Uterus (tissue), 4 donors: ENCODE measurements around the gene SNX8. TPM values are rescaled to one million over a fixed set of nuclear protein-coding genes. Genes with fewer than 3 reads are reported as not detected.

Experiments
- DNase-seq, 2 donors: peaks; one replicate each; pipeline ENCODE4 v3.0.0-alpha.2; 2019 to 2020
- H3K27ac ChIP-seq, 2 donors: fragments of 200-600 bp; sonication (generic); 1 replicate in 1 of 2; 2 replicates in 1 of 2; pipeline ENCODE4 v1.5.1; 2016 to 2018
- H3K27me3 ChIP-seq, 2 donors: fragments of 200-600 bp; sonication (generic); one replicate each; pipeline ENCODE4 v1.5.1; 2018 to 2019; ENCODE audit warnings: control low read depth in 1 of 2
- H3K36me3 ChIP-seq, 2 donors: fragments of 200-600 bp; sonication (generic); one replicate each; pipeline ENCODE4 v1.5.1; 2019; ENCODE audit warnings: control low read depth in 1 of 2
- H3K4me1 ChIP-seq, 2 donors: fragments of 200-600 bp; sonication (generic); one replicate each; pipeline ENCODE4 v1.5.1; 2018 to 2019; ENCODE audit warnings: control low read depth in 1 of 2
- H3K4me3 ChIP-seq, 2 donors: fragments of 200-600 bp; sonication (generic); 1 replicate in 1 of 2; 2 replicates in 1 of 2; pipeline ENCODE4 v1.5.1; 2018 to 2019; ENCODE audit warnings: mild to moderate bottlenecking in 1 of 2
- H3K9me3 ChIP-seq, 2 donors: fragments of 200-600 bp; sonication (generic); one replicate each; pipeline ENCODE4 v1.5.1; 2019; ENCODE audit warnings: control low read depth in 1 of 2
- CTCF ChIP-seq, 4 experiments: fragments of 200-600 bp in 2 of 4; fragments of 450-650 bp in 2 of 4; sonication (generic) in 2 of 4; IDR thresholded peaks; one replicate each; pipeline ENCODE4 v1.5.1; 2016 to 2019; ENCODE audit warnings: antibody characterized with exemption in 4 of 4, mild to moderate bottlenecking in 2 of 4, moderate library complexity in 1 of 4
- POLR2A ChIP-seq, 2 donors: fragments of 450-650 bp; IDR thresholded peaks; one replicate each; pipeline ENCODE4 v1.6.1; 2016; ENCODE audit warnings: antibody characterized with exemption in 2 of 2, mild to moderate bottlenecking in 1 of 2, moderate library complexity in 1 of 2
- intact Hi-C: fragments of 100-400 bp; cut with DNase I; formaldehyde crosslinking; loops from one replicate; pipeline ENCODE4 v1.15.1; 2023; ENCODE audit warnings: low total_unique reads
- total RNA-seq, 4 donors: library from RNA; depleted of rRNA in 3 of 4; stranded (reverse); fragments of >200 nt in 3 of 4; gene quantifications; one replicate each; pipeline versions ENCODE4 v1.1.0 to v1.2.4, GENCODE V29; 2014 to 2023
- donor health status: DM: yes; HTN: yes; CAD: no.

Gene SNX8
- total RNA-seq, 4 donors from 2014 or later: 0.29 to 75.3 (median 30.5) TPM

- Histone ChIP-seq H3K27me3 (no peaks in the 10 kb centered on the region), H3K36me3 (no peaks in the 10 kb centered on the region), H3K4me3 (no peak overlapping the region), H3K9me3 (no peaks in the 10 kb centered on the region), H3K4me1 (no peaks in the 10 kb centered on the region), H3K27ac (no peak overlapping the region)
- intact Hi-C loops: no loop called here
- TF ChIP-seq CTCF (IDR thresholded peaks at IDR 0.05) (no peak), POLR2A (IDR thresholded peaks at IDR 0.05) (no peak)
- no peak for DNase-seq
Observed at GRCh38 chr7:2217716-2218443, 96.4 kb downstream of the SNX8 start.

GRCh38 chr7:2217206-2217605, 97.0 kb downstream of the SNX8 start:
- Histone ChIP-seq H3K4me3 (no peak overlapping the region), H3K4me1 (no peaks in the 10 kb centered on the region), H3K27ac (no peak overlapping the region), H3K9me3 (no peaks in the 10 kb centered on the region), H3K36me3 (no peaks in the 10 kb centered on the region), H3K27me3 (no peaks in the 10 kb centered on the region)
- no peak for DNase-seq
- intact Hi-C loops: no loop called here
- TF ChIP-seq POLR2A (IDR thresholded peaks at IDR 0.05) (no peak), CTCF (IDR thresholded peaks at IDR 0.05) (no peak)

GRCh38 chr7:2215851-2216250, 98.4 kb downstream of the SNX8 start:
- Histone ChIP-seq H3K27me3 (no peaks in the 10 kb centered on the region), H3K9me3 (no peaks in the 10 kb centered on the region), H3K4me3 (no peak overlapping the region), H3K36me3 (no peaks in the 10 kb centered on the region), H3K27ac (no peak overlapping the region), H3K4me1 (no peaks in the 10 kb centered on the region)
- TF ChIP-seq POLR2A (IDR thresholded peaks at IDR 0.05) (no peak), CTCF (IDR thresholded peaks at IDR 0.05) (no peak)
- intact Hi-C loops: no loop called here
- DNase-seq: no peak

- Histone ChIP-seq H3K4me1 (no peaks in the 10 kb centered on the region), H3K36me3 (no peaks in the 10 kb centered on the region), H3K27me3 (no peaks in the 10 kb centered on the region), H3K27ac (no peak overlapping the region), H3K4me3 (no peak overlapping the region), H3K9me3 (no peaks in the 10 kb centered on the region)
- DNase-seq: no peak
- intact Hi-C loops: no loop called here
- TF ChIP-seq POLR2A (IDR thresholded peaks at IDR 0.05) (no peak), CTCF (IDR thresholded peaks at IDR 0.05) (no peak)
Observed at GRCh38 chr7:2214636-2215035, 99.6 kb downstream of the SNX8 start.

GRCh38 chr7:2213551-2214215, 100.6 kb downstream of the SNX8 start:
- intact Hi-C loops: no loop called here
- H3K27ac ChIP-seq: no peak overlapping the region
- no peaks in the 10 kb centered on the region for H3K27me3 ChIP-seq
- no peaks in the 10 kb centered on the region for H3K9me3 ChIP-seq
- TF ChIP-seq CTCF (IDR thresholded peaks at IDR 0.05) (no peak), POLR2A (IDR thresholded peaks at IDR 0.05) (no peak)
- no peak overlapping the region for H3K4me3 ChIP-seq
- no peaks in the 10 kb centered on the region for H3K36me3 ChIP-seq
- DNase-seq: no peak
- H3K4me1 ChIP-seq: no peaks in the 10 kb centered on the region
